HEK293 (cell line): ENCODE measurements around the gene TSPYL2.

ENCODE experiments used
- CTCF ChIP-seq: fragments of 450-650 bp; formaldehyde crosslinking; IDR thresholded peaks from 2 replicates; pipeline ENCODE4 v1.5.1; 2016; ENCODE audit warnings: missing biosample characterization, missing genetic modification characterization
- GLI2 ChIP-seq: fragments of 450-650 bp; formaldehyde crosslinking; IDR thresholded peaks from 2 replicates; pipeline ENCODE4; 2017; ENCODE audit warnings: missing biosample characterization, missing genetic modification characterization, low read depth, borderline replicate concordance
- INSM2 ChIP-seq: fragments of 450-650 bp; formaldehyde crosslinking; IDR thresholded peaks from 2 replicates; pipeline ENCODE4 v1.5.1; 2016; ENCODE audit warnings: missing biosample characterization, missing genetic modification characterization
- KLF10 ChIP-seq: fragments of 450-650 bp; IDR thresholded peaks from 2 replicates; pipeline ENCODE4 v1.5.1; 2018; ENCODE audit warnings: missing biosample characterization, mild to moderate bottlenecking, missing genetic modification characterization
- MZF1 ChIP-seq: fragments of 450-650 bp; formaldehyde crosslinking; IDR thresholded peaks from 2 replicates; pipeline ENCODE4 v1.5.1; 2017; ENCODE audit warnings: missing biosample characterization, missing genetic modification characterization, borderline replicate concordance
- PRDM1 ChIP-seq: fragments of 450-650 bp; formaldehyde crosslinking; IDR thresholded peaks from 2 replicates; pipeline ENCODE4; 2016; ENCODE audit warnings: missing biosample characterization, missing genetic modification characterization
- TRIM28 ChIP-seq: IDR thresholded peaks from 2 replicates; pipeline ENCODE4 v1.6.1; 2011; ENCODE audit warnings: low read length, control low read depth, borderline replicate concordance
- ZBTB48 ChIP-seq: fragments of 450-650 bp; formaldehyde crosslinking; IDR thresholded peaks from 2 replicates; pipeline ENCODE4 v1.5.1; 2016; ENCODE audit warnings: missing biosample characterization, missing genetic modification characterization
- ZEB2 ChIP-seq: fragments of 450-650 bp; formaldehyde crosslinking; IDR thresholded peaks from 2 replicates; pipeline ENCODE4 v1.5.1; 2016; ENCODE audit warnings: missing biosample characterization, missing genetic modification characterization
- ZFP37 ChIP-seq: fragments of 450-650 bp; formaldehyde crosslinking; IDR thresholded peaks from 2 replicates; pipeline ENCODE4 v1.5.1; 2016; ENCODE audit warnings: missing biosample characterization, missing genetic modification characterization
- ZFP41 ChIP-seq: fragments of 450-650 bp; formaldehyde crosslinking; IDR thresholded peaks from 2 replicates; pipeline ENCODE4 v1.5.1; 2016; ENCODE audit warnings: missing biosample characterization, missing genetic modification characterization, borderline replicate concordance
- ZNF148 ChIP-seq: fragments of 450-650 bp; formaldehyde crosslinking; IDR thresholded peaks from 2 replicates; pipeline ENCODE4 v1.5.0; 2017; ENCODE audit warnings: missing biosample characterization, missing genetic modification characterization, borderline replicate concordance
- ZNF169 ChIP-seq: fragments of 450-650 bp; formaldehyde crosslinking; IDR thresholded peaks from 2 replicates; pipeline ENCODE4 v1.5.1; 2016; ENCODE audit warnings: missing biosample characterization, missing genetic modification characterization
- ZNF18 ChIP-seq: fragments of 450-650 bp; formaldehyde crosslinking; IDR thresholded peaks from 2 replicates; pipeline ENCODE4 v1.5.1; 2016; ENCODE audit warnings: missing biosample characterization, missing genetic modification characterization
- ZNF211 ChIP-seq: fragments of 450-650 bp; formaldehyde crosslinking; IDR thresholded peaks from 2 replicates; pipeline ENCODE4 v1.5.1; 2016; ENCODE audit warnings: low read depth, missing biosample characterization, missing genetic modification characterization
- ZNF266 ChIP-seq: fragments of 450-650 bp; formaldehyde crosslinking; IDR thresholded peaks from 2 replicates; pipeline ENCODE4 v1.5.1; 2016; ENCODE audit warnings: missing biosample characterization, missing genetic modification characterization, low read depth
- ZNF324 ChIP-seq: fragments of 450-650 bp; formaldehyde crosslinking; IDR thresholded peaks from 2 replicates; pipeline ENCODE4 v1.5.1; 2016; ENCODE audit warnings: missing biosample characterization, missing genetic modification characterization
- ZNF341 ChIP-seq: fragments of 450-650 bp; formaldehyde crosslinking; IDR thresholded peaks from 2 replicates; pipeline ENCODE4; 2016; ENCODE audit warnings: low read depth, missing biosample characterization, missing genetic modification characterization
- ZNF391 ChIP-seq: fragments of 450-650 bp; formaldehyde crosslinking; IDR thresholded peaks from 2 replicates; pipeline ENCODE4 v1.5.1; 2016; ENCODE audit warnings: low read depth, missing biosample characterization, missing genetic modification characterization, borderline replicate concordance
- ZNF404 ChIP-seq: fragments of 450-650 bp; formaldehyde crosslinking; IDR thresholded peaks from 2 replicates; pipeline ENCODE4 v1.5.1; 2017; ENCODE audit warnings: missing biosample characterization, missing genetic modification characterization
- ZNF416 ChIP-seq: fragments of 450-650 bp; formaldehyde crosslinking; IDR thresholded peaks from 2 replicates; pipeline ENCODE4 v1.5.1; 2016; ENCODE audit warnings: missing biosample characterization, missing genetic modification characterization
- ZNF510 ChIP-seq: fragments of 450-650 bp; formaldehyde crosslinking; IDR thresholded peaks from 2 replicates; pipeline ENCODE4 v1.5.1; 2018; ENCODE audit warnings: mild to moderate bottlenecking, missing genetic modification characterization, missing biosample characterization; ENCODE audit not compliant: insufficient replicate concordance
- ZNF521 ChIP-seq: fragments of 450-650 bp; formaldehyde crosslinking; IDR thresholded peaks from 2 replicates; pipeline ENCODE4 v1.5.1; 2017; ENCODE audit warnings: missing biosample characterization, mild to moderate bottlenecking, missing genetic modification characterization
- ZNF555 ChIP-seq: fragments of 450-650 bp; formaldehyde crosslinking; conservative IDR thresholded peaks from 2 replicates; pipeline ENCODE4 v1.5.1; 2017; ENCODE audit warnings: missing biosample characterization, mild to moderate bottlenecking, missing genetic modification characterization, inconsistent platforms
- ZNF560 ChIP-seq: fragments of 450-650 bp; formaldehyde crosslinking; IDR thresholded peaks from 2 replicates; pipeline ENCODE4 v1.5.1; 2017; ENCODE audit warnings: missing biosample characterization, missing genetic modification characterization, borderline replicate concordance
- ZNF571 ChIP-seq: fragments of 450-650 bp; formaldehyde crosslinking; IDR thresholded peaks from 2 replicates; pipeline ENCODE4 v1.5.0; 2017; ENCODE audit warnings: missing biosample characterization, missing genetic modification characterization
- ZNF585B ChIP-seq: fragments of 450-650 bp; formaldehyde crosslinking; IDR thresholded peaks from 2 replicates; pipeline ENCODE4 v1.5.1; 2016; ENCODE audit warnings: missing biosample characterization, missing genetic modification characterization
- ZNF768 ChIP-seq: fragments of 450-650 bp; formaldehyde crosslinking; IDR thresholded peaks from 2 replicates; pipeline ENCODE4 v1.5.1; 2018; ENCODE audit warnings: missing biosample characterization, mild to moderate bottlenecking, missing genetic modification characterization
- ZNF777 ChIP-seq: fragments of 450-650 bp; formaldehyde crosslinking; IDR thresholded peaks from 2 replicates; pipeline ENCODE4 v1.5.1; 2017; ENCODE audit warnings: missing biosample characterization, missing genetic modification characterization, borderline replicate concordance
- ZNF791 ChIP-seq: fragments of 450-650 bp; formaldehyde crosslinking; IDR thresholded peaks from 2 replicates; pipeline ENCODE4 v1.5.1; 2016; ENCODE audit warnings: missing biosample characterization, missing genetic modification characterization
- ZXDB ChIP-seq: fragments of 450-650 bp; formaldehyde crosslinking; IDR thresholded peaks from 2 replicates; pipeline ENCODE4 v1.5.1; 2016; ENCODE audit warnings: missing biosample characterization, missing genetic modification characterization

Gene TSPYL2

GRCh38 chrX:53093748-53094581 lies 11.8 kb downstream of the TSPYL2 start, which contains the start of gene KANTR (continued):
- TF ChIP-seq INSM2 (tag by site-specific recombination) (no peak), ZNF324 (tag by site-specific recombination) (no peak), MZF1 (no peak), GLI2 (tag by site-specific recombination) (no peak), ZNF585B (tag by site-specific recombination) (no peak), ZNF768 (tag by site-specific recombination) (no peak), ZFP41 (tag by site-specific recombination) (no peak), ZNF266 (tag by site-specific recombination) (no peak), ZNF777 (peak; percentile 79; the same call in 1 of the 2 replicates), TRIM28 (no peak), ZNF341 (0 out of 2 replicates have a peak, but pooled peaks have one; percentile 54), ZNF560 (tag by site-specific recombination) (no peak), ZNF510 (tag by site-specific recombination) (no peak), ZNF521 (tag by site-specific recombination) (no peak), ZNF571 (tag by site-specific recombination) (no peak), ZNF211 (tag by site-specific recombination) (no peak), ZNF416 (tag by site-specific recombination) (no peak), ZNF791 (tag by site-specific recombination) (no peak), ZXDB (peak; percentile 99), CTCF (peak; percentile 75), ZNF169 (tag by site-specific recombination) (no peak), ZNF148 (tag by site-specific recombination) (no peak), ZNF391 (tag by site-specific recombination) (no peak), ZBTB48 (no peak), ZEB2 (tag by site-specific recombination) (0 out of 2 replicates have a peak, but pooled peaks have one; percentile 20), ZNF18 (no peak), ZNF555 (no peak), ZFP37 (tag by site-specific recombination) (no peak), KLF10 (peak; percentile 79; the same call in 1 of the 2 replicates), ZNF404 (tag by site-specific recombination) (no peak), PRDM1 (tag by site-specific recombination) (0 out of 2 replicates have a peak, but pooled peaks have one; percentile 20)
